ENCODE measurements around the gene THBS1.

THBS1 gene

DNA sequence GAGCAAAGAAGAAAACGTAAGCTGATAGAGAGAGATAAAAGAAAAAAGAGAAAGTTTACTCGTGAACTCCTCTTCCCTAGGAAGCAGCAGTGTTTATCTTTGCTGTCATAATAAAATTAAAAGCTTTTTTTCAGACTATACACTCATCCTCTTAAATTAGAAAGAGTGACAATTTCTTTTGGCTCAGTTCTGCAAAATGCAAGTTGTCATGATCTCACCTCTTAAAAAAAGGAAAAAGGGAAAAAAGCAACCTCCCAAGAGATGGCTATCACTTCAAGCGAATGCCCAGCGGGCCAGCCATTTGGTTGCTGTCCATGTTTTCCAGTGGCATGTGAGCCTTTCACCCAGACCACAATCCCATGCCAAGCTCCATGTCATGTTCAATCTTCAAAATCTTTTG lies 7.0 kb upstream of the THBS1 start:
- no peak for DNase-seq (ENCODE audit: low read depth in 2 of 2)

DNA sequence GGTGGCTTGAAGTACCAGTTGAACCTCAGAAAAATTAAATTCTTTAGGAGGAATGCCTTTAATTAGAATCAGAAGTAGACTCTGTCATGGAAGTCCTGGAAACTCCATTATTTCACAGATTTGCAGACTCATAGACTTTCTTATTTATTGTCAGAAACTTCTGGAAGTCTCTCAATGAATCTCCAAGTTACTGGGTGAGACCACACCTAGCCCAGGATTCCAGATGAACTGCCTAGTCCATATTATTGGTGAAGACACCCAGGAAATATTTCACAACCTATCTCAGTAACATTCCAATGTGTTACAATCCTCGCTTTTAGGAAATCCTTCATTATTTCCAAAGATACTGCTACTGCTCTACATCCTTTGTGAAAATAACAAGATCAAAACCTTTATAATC lies 6.5 kb upstream of the THBS1 start:
- DNase-seq (ENCODE audit: low read depth in 2 of 2): no peak

DNA sequence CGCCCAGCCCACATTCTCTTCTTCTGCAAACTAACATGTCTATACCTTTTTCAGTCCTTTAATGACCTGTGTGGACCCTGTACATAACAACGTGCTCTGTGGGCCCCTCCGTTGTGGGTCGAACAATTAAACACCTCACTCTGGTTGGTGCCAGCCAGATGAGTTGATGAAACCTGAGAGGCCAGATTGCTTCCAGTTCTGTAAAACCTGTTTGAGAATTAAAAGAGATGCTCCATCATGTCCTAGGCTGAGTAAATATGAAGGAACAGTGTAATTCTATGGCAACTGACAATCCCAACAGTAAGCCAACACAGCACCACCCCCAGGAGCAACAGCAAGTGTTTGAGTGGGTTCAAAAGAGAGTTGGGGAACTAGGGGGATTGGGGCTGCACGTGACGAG lies 5.7 kb upstream of the THBS1 start:
- no peak for DNase-seq (ENCODE audit: low read depth in 2 of 2)

DNA sequence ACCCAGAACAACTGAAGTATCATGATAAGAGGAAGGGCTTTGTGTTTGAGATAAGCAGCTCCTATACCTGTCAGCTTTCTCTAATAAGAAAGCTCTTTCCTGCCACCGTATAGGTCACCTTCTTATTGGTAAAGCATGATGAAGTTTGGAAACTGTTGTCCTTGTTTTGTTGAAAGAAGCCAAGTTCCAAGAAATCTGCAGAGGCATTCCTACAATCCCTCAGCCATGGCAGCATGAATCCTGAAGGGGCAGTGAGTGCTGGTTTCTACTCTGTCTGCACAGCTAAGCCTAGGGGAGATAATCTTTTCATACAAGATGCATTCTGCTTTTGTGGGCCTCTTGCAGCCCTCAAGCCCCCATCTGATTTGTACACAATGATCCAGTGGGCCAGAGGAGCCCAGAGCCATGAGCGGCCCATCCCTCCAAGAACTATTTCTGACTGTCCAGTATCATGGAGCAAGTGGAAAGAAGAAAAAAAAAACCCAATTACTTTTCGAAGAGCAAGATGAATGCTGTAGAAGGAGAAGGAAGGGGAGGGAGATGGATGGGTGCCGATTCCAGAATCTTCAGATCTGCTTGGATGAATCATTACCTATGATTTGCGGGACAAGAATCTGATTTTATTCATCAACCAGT lies 1.9 kb upstream of the THBS1 start:
- DNase-seq (ENCODE audit: low read depth in 2 of 2): no peak

DNA sequence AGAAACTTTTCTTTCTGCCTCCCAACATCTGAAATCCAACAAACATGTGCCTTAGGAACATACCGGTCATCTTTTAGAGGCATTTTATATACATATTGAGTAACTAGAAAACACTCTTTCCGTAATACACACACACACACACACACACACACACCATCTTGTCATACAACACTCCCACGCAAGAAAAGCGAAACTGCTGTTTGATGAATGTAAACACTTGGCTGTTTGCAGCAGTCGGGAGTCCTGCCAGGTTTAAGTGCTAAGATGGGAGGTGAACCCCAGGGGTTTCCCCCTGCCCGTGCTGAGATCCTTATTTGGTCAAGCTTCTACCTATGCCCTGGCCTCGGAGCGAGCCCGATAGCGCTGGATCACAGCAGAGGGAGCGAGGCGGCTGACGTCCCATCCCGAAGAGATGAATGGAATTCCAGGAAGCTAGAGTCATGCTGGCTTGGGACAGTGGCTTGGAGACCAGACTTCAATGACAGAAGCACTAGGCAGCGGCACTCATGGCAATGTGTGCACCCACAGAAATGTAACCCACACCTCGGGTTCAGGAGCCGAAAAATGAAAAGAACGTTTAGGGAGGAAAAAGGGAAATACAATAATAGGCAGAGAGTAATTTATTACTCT lies 1.3 kb upstream of the THBS1 start:
- DNase-seq (ENCODE audit: low read depth in 2 of 2): no peak

DNA sequence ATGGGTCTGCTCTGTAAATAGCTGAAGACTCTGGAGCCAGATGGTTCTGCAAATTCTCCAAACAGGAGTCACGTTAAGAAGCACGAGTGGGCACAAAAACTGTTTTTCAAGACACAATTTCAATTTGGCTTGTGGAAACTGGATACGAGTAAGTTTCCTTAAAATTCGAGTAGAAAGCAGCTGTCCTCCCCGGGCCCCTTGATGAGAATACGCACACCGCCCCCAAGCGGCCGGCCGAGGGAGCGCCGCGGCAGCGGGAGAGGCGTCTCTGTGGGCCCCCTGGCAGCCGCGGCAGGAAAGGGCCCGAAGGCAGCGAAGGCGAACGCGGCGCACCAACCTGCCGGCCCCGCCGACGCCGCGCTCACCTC lies 778 bp upstream of the THBS1 start:
- DNase-seq (ENCODE audit: low read depth in 2 of 2): peak; percentile 74 to 81

DNA sequence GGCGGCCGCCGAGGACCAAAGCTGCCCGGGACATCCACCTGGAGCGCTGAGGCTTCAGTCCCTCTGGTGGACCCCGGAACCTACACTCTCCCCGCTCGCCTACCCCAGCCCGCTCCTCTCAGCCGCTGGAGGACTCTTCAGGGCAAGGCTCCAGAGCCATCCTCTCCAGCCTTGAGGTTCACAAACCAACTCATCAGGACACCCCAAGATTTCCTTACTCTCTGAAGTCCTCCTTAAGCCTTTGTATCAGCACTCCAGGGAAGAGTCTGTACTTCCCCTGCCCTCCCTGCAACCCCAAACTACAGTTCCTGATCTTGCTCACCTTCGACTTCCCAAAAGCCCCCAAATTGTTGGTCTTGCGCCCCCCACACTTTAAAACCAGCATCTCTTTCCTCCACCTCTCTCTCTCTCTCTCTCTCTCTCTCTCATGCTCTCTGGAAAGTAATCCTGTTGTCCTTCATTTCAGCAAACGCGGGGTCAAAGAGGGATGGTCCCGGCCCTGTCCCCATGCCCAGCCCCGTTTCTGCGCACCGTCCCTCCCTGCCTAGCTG lies 438 bp downstream of the THBS1 start:
- DNase-seq (ENCODE audit: low read depth in 2 of 2): no peak

DNA sequence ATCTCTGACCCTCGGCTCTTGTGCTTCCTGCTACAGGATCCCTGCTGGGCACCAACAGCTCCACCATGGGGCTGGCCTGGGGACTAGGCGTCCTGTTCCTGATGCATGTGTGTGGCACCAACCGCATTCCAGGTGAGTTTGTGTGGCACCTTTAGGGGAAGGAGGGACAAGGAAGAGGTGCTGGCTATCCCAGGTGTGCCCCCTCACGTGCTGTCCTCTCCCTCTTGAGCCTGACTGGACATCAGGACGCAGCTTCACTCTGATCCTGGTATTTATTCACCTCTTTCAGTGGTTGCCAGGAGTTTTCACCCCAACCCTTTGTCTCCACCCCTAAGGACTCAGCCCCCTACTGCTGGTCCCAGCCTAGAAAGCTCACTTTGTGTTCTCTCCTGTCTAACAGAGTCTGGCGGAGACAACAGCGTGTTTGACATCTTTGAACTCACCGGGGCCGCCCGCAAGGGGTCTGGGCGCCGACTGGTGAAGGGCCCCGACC lies 960 bp downstream of the THBS1 start:
- DNase-seq (ENCODE audit: low read depth in 2 of 2): no peak

DNA sequence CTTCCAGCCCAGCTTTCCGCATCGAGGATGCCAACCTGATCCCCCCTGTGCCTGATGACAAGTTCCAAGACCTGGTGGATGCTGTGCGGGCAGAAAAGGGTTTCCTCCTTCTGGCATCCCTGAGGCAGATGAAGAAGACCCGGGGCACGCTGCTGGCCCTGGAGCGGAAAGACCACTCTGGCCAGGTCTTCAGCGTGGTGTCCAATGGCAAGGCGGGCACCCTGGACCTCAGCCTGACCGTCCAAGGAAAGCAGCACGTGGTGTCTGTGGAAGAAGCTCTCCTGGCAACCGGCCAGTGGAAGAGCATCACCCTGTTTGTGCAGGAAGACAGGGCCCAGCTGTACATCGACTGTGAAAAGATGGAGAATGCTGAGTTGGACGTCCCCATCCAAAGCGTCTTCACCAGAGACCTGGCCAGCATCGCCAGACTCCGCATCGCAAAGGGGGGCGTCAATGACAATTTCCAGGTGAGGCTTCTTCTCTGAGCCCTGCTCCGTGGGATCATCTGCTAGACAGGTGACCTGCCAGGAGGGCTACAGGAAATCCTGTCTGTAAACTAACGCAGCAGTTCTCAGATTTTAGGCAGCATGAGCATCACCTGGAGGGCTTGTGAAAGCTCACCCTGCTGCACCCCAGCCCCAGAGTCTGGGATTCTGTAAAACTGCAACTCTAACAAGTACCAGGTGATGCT lies 1.6 kb downstream of the THBS1 start:
- DNase-seq (ENCODE audit: low read depth in 2 of 2): no peak

DNA sequence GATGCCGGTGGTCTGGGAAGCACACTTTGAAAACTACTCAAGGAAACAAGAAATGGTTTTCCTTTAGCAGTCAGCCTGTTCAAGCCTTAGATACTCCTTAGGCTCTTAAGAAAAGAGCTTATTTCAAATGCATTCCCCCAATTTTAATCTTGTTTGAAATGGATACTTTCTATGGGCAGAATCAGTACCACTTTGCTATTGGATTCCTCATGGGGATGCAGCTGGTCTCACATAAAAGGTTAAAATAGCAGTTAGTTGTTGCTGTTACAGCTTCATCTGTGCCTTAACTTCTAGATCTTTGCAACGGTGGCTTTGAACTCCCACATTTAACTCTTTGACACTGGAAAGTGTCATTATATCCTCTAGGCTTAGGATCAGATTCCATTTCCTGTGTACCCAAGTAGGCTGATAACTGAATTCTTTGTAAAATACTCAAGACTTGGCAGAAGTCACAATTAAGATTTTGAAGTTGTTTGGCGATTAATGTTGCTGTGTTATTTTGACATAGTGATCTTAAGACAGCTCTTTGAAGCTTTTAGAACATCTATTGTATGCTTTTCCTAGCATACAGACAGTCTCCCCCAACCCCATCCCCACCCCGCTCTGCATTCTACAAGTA lies 2.2 kb downstream of the THBS1 start:
- DNase-seq (ENCODE audit: low read depth in 2 of 2): no peak

DNA sequence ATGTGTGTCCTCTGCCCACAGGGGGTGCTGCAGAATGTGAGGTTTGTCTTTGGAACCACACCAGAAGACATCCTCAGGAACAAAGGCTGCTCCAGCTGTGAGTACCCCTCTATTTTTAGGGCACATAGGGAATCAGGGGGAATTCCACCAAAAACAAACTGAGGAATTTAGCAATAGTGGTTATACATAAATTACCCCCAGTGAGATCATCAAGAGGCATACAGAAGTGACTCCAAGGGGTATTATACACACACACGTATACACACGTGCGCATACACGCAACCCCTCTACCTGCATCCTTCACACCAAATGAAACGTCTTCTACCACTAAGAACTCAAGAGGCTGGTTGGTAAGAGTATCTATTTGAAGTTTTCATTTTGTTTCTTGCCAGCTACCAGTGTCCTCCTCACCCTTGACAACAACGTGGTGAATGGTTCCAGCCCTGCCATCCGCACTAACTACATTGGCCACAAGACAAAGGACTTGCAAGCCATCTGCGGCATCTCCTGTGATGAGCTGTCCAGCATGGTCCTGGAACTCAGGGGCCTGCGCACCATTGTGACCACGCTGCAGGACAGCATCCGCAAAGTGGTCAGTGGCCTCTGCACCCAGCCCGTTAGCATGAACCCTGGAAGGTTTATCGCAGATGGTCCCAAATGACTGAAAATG lies 2.9 kb downstream of the THBS1 start:
- DNase-seq (ENCODE audit: low read depth in 2 of 2): no peak

DNA sequence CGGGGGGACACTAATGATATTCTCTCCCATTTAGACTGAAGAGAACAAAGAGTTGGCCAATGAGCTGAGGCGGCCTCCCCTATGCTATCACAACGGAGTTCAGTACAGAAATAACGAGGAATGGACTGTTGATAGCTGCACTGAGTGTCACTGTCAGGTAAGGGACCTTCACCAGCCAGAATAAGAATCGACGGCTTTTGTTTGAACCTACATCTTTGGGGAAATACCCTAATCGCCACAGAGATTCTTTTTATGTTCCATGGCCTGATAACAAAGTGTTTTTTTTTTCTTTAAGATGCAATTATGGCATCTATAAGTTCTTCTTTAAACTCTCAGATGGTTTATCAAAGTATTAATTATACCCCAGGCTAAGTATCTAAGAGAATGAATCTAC lies 3.4 kb downstream of the THBS1 start:
- no peak for DNase-seq (ENCODE audit: low read depth in 2 of 2)

DNA sequence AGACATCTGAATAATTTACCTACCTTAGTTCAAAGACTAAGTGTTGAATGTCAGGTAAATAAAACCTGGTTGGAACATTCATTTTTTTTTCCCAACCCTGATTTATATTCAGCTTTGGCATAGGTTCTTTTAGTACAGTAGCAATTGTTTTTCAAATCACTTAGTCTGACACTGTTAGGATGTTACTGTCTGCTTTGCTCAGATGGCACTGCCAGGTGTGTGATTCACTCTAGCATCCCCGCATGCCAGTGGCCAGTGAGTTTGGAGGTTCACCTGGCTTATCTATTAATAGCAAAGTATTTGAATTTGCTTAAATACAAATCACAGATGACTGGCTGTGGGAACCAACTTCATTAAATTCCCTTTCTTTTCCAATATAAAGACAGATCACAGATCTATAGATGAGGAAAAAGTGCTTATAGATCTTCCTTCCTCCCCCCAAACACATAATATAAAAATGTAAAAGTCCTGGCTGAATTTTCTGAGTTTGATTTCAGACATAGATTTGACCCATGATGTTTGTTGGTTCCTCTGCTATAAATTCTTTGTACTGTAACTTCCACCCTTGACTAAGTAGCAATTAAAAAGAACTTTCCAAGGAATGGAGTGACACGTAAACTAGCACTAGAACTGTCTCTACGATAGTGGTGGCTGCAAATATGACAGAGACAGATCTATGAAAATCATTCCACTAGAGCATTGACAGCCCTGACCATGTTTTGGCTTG lies 3.9 kb downstream of the THBS1 start:
- no peak for DNase-seq (ENCODE audit: low read depth in 2 of 2)

DNA sequence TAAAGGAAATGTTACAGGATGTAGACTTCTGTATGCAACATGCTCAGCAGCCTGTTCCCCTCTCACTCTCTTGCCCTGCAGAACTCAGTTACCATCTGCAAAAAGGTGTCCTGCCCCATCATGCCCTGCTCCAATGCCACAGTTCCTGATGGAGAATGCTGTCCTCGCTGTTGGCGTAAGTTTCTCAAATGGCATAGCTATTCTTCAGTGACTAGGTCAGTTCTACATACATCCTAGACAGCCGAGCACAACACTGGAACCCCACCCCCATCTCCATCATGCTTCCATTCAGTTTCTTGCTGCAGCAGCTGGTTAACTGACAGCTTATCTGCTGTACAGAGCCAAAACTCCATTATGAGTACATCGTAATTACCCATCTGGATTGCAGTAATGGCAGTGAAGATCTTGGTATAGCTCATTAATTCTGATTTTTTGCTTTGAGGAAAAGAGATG lies 4.5 kb downstream of the THBS1 start:
- no peak for DNase-seq (ENCODE audit: low read depth in 2 of 2)

DNA sequence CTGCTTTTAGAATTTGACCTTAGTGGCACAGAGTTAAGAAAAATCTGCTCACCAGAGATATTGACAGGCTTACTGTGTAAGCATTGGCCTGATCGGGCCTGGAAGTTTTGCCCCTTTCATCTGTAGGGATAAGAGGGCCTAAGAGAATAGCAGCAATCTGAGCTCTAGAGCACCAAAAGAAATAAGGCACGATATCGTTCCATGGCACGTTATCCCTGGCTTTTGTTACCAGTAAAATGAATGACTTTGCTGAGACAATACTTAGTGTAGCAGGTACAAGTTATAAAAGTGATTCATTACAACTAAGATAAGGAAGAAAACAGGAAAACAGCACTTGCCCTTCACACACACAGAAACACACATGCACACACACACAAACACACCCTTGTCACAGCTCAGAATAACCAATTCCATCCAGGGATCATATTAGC lies 5.0 kb downstream of the THBS1 start:
- DNase-seq (ENCODE audit: low read depth in 2 of 2): no peak

DNA sequence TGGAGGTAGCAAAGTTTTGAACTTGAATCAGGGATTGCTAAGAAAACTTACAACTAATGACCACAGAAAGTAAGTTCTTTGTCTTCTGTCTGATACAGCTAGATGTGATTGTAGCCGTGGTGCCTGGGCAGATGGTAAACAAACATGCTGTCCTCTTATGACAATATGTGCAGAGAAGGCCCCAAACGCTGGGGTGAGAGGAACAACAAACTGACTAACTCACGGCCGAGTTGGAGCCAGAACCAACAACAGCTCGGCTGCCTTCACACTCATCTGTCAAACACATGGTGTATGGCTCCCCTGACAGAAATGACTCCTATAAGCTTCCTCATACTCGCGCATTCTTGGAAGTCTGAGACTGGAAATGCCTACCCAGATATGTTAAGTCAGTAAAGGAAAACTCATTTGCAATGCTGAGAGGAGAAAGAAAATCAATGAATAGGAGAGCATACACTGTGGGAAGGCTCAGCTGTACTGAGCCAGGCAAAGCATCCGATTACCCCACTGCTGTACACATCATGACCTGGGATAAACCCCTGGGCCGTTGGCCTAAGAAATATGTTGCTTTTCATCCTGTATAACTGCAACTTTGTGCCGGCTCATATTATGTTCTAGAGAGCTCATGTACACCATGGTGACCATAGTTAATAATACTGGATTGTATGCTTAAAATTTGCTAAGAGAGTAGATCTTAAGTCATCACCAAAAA lies 5.7 kb downstream of the THBS1 start:
- DNase-seq (ENCODE audit: low read depth in 2 of 2): no peak

DNA sequence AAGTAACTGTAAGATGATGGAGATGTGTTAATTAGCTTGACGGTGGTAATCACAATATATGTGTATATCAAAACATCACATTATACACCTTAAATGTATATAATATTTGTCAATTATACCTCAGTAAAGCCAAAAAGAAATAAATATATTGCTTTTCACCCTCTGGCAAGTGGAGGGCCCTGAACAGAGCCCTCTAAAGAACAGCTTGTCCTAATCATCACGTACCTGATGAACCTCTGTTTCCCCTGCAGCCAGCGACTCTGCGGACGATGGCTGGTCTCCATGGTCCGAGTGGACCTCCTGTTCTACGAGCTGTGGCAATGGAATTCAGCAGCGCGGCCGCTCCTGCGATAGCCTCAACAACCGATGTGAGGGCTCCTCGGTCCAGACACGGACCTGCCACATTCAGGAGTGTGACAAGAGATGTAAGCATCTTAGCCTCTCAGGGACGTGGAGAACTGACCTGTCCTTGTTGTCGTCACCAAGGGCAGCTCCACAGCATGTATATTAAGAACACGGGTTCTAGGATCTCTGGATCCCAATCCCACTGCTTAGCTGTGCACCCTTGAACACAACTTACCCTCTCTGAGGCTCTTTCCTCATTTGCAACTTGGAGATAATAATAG lies 6.3 kb downstream of the THBS1 start:
- no peak for DNase-seq (ENCODE audit: low read depth in 2 of 2)

DNA sequence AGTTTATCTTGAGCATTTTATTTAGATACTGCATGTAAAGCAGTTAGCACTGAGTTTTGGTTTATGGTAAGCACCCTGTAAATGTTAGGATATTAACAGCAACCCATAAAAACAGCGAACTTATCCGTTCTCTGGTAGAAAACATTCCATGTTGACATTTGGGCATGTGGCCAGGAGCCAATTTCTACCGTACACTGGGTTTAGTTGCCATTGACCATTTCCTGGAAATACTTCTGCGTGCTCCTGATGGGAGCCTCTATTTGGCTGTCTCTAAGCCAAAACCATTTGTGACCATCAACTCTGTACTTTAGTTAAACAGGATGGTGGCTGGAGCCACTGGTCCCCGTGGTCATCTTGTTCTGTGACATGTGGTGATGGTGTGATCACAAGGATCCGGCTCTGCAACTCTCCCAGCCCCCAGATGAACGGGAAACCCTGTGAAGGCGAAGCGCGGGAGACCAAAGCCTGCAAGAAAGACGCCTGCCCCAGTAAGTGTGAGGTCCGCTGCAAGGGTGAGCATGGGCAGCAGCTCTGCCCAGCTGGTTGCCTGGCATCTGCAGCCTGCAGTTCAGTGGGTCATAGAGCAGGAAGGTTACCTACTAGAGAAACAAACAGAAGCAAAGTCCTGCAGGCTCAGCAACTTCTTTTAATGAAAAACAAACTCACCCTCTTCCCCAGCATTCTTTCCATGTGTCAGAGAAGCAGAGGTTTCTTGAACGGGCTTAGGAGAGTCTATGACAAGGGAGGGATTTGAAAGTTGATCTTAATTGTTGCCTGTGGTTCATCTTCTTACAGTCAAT lies 7.1 kb downstream of the THBS1 start:
- DNase-seq (ENCODE audit: low read depth in 2 of 2): no peak

DNA sequence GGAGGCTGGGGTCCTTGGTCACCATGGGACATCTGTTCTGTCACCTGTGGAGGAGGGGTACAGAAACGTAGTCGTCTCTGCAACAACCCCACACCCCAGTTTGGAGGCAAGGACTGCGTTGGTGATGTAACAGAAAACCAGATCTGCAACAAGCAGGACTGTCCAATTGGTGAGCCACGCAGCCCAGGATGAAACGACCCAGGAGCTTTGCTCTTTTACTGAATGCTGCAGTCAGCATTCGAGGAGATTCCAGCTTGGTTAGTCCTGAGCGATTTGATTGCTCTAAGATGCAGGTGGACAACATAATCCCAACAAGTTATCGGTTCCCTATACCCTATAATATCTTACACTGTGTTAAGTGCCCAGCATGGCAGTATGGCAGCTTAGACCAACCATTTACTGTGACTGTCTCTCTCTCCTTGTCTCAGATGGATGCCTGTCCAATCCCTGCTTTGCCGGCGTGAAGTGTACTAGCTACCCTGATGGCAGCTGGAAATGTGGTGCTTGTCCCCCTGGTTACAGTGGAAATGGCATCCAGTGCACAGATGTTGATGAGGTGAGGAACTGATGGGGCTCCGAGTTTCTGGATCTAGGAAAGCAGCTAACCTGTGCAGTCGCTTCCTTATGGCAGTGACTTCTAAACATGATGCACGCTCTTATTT lies 7.8 kb downstream of the THBS1 start:
- no peak for DNase-seq (ENCODE audit: low read depth in 2 of 2)

All from stimulated activated CD4-positive, alpha-beta T cell treated with anti-CD3 and anti-CD28 coated beads, Interleukin-1b, Interleukin-23, amount 100 ng/mL, for 1 hour (primary cell).